Activated CD8-positive, alpha-beta memory T cell treated with anti-CD3 and anti-CD28 coated beads for 36 hours (primary cell): Measurements from ENCODE around the gene PDE4B. TPM values are rescaled to one million over a fixed set of nuclear protein-coding genes. Genes with fewer than 3 reads are reported as not detected.
"Not testable (repeated sequence)": the region's sequence is repeated elsewhere in the genome, so short reads cannot be mapped to it uniquely, and the experiment has no call there.

ENCODE experiments used
- CTCF ChIA-PET: fragments of 350-600 bp; sonication (Branson Sonifier 250); formaldehyde crosslinking; loops from one replicate; lab custom pipeline; 2021; ENCODE audit warnings: antibody characterized with exemption; lab: Charles Lee
- POLR2A ChIA-PET: fragments of 350-600 bp; sonication (Branson Sonifier 250); formaldehyde crosslinking; loops from one replicate; lab custom pipeline; 2021; ENCODE audit warnings: antibody characterized with exemption; lab: Charles Lee
- total RNA-seq, 2 experiments: library from RNA; stranded (reverse); gene quantifications; one replicate each; pipeline ENCODE4 v1.2.3, GENCODE V29; 2021

The PDE4B gene
- total RNA-seq, 2 experiments from 2014 or later: 32.2 to 33.8 TPM

DNA sequence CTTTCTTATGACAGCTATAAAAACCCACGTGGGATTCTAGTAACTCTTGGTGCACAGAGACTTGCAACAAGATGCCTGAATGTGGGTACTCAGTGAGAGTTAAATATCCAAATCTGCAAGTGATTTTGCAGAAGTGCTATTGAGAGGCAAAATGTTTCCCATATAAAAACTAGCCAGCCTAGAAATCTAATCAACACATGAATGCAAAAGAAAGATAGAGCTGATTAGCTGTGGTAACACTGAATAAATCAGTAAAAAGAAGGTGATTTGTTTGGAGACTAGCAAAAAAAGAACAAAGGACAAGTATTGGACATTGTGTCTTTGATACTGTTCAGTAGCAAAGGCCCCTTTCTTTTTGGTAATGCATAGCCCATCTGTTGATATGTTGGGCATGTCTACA is 527.5 kb downstream of the PDE4B start:
- CTCF ChIA-PET: interaction anchor here (1.4 kb wide), 1 partner anchor 26 kb away, joined by 3 read pairs; no protein-coding TSS in a partner anchor
- POLR2A ChIA-PET: no interaction called here

DNA sequence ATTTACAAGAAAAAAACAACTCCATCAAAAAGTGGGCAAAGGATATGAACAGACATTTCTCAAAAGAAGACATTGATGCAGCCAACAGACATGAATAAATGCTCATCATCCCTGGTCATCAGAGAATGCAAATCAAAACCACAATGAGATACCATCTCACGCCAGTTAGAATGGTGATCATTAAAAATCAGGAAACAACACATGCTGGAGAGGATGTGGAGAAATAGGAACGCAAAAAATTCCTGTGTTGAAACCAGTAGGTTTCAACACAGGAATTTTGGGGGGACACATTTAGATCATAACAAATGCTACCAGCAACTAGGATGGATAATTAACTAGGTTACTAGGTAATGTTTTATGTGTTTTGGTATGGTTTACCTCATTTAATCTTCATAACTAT is 529.8 kb downstream of the PDE4B start:
- POLR2A ChIA-PET, CTCF ChIA-PET: not testable (repeated sequence)

DNA sequence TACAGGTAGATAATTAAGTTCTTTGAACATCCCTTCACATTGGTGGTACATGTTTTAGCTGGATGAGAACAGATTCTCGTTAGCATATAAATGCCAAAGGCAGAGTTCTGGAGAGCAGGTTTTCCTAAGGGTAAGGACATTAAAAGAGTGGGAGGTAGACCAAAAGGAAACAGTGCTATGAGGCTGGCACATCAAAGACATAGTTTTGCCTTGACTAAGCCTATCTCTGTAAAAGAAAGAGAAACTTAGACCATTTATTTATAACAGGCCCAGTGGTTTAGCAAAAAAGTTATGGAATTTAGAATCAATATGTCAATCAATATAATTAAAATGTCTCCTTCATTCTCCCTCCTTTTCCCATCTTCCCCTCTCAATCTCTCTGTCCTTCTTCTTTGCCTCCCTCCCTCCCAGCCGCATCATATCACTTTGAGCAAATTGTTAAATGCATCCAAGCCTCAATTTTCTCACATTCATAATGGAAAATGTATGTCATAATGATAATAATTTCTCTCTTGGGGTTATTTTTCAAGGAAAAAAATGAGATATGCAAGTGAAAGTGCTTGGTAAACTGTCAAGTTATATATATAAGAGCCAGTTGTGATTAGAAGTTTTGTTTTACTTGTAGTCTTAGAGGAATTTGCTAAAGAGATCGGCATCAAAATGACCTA is 531.4 kb downstream of the PDE4B start:
- POLR2A ChIA-PET: no interaction called here
- CTCF ChIA-PET: no interaction called here

DNA sequence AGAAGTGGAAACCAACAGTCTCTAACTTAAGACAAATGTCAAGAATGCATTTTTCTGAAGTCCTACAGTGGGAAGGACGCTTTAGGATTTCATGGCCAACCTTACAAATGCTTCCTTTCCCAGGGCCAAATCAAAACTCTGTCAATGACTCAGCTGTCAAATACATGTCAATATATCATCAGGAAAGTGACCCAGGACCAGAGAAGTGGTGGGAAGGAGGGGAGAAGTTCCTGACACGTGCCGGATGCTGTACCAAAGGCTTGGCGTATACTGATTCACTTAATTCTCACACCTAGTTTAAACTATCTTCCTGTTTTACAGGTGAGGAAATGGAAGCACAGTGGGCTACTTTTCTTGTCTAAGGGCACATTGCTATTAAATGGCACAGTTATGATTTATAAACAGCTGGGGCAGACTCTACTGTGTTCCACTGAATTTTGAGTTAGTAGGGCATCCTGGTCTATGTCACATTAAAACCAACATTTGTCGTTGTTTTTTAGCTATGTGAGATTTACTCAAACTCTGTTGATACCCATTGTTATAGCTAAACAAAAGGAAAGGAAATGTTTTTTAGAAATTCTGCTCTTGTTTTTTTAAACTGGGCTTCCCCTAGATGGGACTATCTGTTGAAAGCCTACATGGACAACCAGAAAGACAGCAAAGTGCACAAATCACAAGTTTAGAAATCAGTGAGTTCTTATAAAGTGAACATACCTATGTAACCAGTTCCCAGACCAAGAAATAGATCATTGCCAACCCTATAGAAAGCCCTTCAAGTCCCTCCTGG is 533.1 kb downstream of the PDE4B start:
- CTCF ChIA-PET: interaction anchor here (1.1 kb wide), 1 partner anchor 83 kb away, joined by 3 read pairs; no protein-coding TSS in a partner anchor

DNA sequence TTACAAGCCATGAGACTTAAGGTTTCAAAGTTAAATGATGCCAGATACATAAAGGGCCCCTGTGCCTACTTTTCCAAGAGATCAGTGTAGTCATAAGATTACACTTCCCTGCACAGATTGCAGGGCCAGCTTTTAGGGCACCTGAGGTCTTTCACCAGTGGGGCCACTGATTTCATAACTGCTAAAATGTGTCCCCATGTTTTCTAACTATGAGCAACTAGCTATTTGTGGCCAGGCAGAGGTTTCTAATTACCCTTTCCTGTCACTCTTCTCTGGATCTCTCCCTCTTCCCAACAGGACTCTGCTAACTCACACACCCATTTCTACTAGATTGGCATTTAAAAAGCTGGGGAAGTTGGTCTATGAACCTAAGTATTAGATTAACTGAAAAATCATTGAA is 534.2 kb downstream of the PDE4B start:
- ChIA-PET POLR2A (no interaction called here), CTCF (no interaction called here)

More for the DNA sequence above, 533.1 kb downstream of the PDE4B start:
- POLR2A ChIA-PET: no interaction called here

DNA sequence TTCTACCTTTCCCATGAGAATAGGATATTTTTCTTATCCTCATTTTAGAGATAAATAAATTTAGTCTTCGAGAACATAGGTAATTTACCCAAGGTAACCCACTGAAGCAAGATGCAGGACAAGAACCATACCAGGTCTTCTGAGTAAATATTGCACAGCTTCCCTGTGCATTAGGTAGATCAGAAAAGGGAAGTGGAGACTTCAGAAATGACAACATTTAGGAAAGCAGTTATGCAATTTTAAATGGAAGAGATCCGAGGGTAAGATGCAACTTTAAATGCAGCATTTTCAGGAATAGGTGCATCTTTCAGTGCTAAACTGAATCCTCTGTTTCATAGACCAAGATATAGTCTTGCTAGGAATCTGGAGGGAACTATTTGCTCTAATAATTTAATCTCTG is 534.9 kb downstream of the PDE4B start:
- POLR2A ChIA-PET: no interaction called here
- CTCF ChIA-PET: no interaction called here

DNA sequence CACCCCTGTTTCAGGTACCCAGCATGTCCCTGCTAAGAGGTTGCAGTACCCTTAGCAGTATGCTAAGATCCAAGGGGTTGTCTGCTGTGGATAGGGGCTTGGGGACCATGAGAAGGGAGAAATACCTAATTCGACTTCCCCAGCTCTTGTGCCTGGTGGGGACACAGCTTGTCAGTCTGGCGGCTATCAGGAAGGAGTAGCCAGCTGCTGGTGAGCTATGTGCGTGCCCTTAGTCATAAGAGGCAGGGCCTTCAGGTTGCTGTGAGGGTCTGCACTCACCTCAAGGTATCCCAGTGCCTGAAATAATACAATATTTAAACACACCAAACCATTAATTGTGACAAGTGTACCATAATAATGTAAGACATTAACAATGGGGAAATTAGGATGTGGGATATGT is 536.2 kb downstream of the PDE4B start:
- POLR2A ChIA-PET: no interaction called here
- CTCF ChIA-PET: interaction anchor here (1.0 kb wide), 1 partner anchor 17 kb away, joined by 3 read pairs; no protein-coding TSS in a partner anchor

DNA sequence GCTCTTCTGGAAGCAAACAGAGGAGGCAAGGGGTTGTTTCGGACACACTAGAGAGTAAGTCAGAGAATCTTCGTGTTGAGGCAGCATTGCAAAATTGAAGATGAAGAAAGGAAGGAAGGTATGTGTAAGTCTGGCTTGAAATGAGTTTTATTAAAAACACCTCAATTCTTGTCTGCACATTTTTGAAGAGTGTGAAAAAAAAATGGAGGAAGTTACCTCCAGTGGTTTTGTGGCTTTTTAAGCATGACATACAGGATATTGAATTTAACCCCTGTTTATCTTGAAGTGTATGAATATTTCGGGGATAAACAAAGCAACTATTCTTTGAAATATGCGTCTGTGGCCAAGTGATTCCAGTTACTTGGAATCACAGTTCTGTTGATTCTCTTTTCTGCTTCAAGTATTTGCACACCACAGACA is 538.0 kb downstream of the PDE4B start:
- ChIA-PET POLR2A (interaction anchor here (1.1 to 2.3 kb wide), 3 partner anchors 20 to 55 kb away, joined by 3 to 17 read pairs (median 5); no protein-coding TSS in a partner anchor), CTCF (interaction anchor here (2.5 to 3.3 kb wide), 2 partner anchors 49 to 115 kb away, joined by 12 to 15 read pairs; no protein-coding TSS in a partner anchor)

DNA sequence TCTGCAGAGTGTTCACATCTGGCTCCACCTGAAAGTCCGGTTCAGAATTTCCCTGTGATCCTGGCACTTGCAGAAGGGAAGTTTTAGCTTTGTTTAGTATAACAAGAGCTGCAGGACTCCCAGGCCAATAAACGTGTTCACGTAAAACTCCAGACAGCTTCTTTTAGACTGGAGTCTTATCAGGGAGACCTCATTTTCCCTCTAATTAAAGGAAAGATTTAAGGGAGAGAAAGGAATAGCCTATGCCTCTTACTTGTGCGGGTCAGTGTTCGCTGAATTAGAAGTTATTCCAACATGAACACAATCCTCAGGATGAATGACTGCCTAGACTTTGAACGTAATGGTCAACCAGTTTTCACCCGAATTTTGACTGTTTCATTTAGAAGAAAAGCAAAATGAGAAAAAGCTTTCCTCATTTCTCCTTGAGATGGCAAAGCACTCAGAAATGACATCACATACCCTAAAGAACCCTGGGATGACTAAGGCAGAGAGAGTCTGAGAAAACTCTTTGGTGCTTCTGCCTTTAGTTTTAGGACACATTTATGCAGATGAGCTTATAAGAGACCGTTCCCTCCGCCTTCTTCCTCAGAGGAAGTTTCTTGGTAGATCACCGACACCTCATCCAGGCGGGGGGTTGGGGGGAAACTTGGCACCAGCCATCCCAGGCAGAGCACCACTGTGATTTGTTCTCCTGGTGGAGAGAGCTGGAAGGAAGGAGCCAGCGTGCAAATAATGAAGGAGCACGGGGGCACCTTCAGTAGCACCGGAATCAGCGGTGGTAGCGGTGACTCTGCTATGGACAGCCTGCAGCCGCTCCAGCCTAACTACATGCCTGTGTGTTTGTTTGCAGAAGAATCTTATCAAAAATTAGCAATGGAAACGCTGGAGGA is 539.2 kb downstream of the PDE4B start:
- CTCF ChIA-PET: interaction anchor here (1.0 to 3.3 kb wide), 11 partner anchors 15 to 114 kb away, joined by 3 to 15 read pairs (median 4); no protein-coding TSS in a partner anchor
- POLR2A ChIA-PET: interaction anchor here (0.7 to 2.3 kb wide), 12 partner anchors 14 to 104 kb away, joined by 3 to 17 read pairs (median 4); no protein-coding TSS in a partner anchor

DNA sequence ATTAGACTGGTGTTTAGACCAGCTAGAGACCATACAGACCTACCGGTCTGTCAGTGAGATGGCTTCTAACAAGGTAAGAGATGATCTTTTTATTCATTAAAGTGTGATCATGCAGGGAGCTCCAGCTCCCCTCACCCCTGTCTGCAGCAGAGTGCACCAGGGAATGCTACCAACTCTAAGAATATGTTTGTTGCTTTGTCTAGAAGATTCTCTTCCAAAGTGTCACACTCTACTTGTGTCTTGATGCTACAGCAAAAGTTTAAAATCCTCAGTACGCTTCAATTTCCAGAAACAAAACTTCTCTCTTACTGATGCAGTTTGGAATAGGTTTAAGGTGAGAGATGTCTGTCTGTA is 539.8 kb downstream of the PDE4B start:
- ChIA-PET CTCF (interaction anchor here (1.0 to 3.3 kb wide), 10 partner anchors 14 to 113 kb away, joined by 3 to 15 read pairs (median 5); no protein-coding TSS in a partner anchor), POLR2A (interaction anchor here (0.6 to 2.3 kb wide), 10 partner anchors 13 to 602 kb away, joined by 3 to 17 read pairs (median 4); no protein-coding TSS in a partner anchor)

DNA sequence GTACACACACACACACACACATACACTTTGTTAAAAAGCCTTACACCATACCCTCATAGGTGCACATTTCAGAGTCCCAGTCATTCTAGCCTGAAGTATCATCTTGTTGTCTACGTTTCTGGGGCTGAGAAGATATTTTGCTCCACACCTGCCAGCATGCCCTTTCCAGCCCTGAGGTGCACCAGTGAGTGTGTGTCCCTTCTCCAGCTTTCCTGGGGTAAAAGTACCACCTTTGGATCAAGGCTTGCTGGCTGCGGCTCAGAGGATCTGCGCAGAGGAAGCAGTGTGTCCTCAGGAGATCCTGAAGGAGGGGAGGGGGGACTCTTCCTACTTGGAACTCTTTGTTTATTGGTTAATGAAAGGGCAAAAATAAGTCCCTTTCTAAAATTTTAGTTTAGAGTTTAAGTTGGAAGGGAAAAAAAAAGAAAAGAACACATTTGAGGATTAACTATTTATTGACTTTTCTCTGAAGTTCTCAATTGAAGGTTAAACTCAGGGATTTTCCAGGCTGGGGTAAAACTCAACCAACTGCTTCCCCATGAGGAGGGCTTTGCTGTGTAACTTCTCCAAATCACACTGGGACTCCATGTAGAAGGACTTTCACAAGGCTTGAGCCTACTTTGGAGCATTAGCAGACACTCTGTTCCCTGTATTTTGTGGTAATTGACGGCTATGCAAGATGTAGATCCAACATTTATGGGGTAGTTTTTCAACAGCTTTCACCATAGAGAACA is 540.9 kb downstream of the PDE4B start:
- ChIA-PET POLR2A (interaction anchor here (0.9 to 1.5 kb wide), 2 partner anchors 17 to 38 kb away, joined by 3 read pairs; no protein-coding TSS in a partner anchor), CTCF (interaction anchor here (1.6 to 2.2 kb wide), 3 partner anchors 13 to 113 kb away, joined by 3 to 6 read pairs (median 6); no protein-coding TSS in a partner anchor)

DNA sequence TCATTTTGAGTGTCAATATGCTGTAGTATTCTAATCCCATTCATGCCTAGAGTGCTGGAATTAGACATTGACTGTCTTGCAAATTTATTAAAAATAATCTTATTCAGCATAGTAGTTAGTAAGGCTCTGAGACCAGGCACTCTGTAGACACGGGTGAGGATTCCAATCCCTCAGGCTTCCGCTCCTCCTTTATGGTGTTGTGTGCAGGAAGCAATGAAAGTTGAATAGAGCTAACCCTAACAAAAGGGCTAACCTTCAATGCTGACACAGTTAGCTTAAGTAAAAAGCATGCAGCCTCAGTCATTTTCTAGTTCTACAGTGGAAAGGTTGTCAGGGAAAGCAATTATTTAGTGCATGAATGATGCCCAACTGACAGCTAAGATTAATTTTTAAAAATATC is 541.6 kb downstream of the PDE4B start:
- ChIA-PET POLR2A (interaction anchor here (0.9 to 1.5 kb wide), 2 partner anchors 16 to 37 kb away, joined by 3 read pairs; no protein-coding TSS in a partner anchor), CTCF (interaction anchor here (1.6 to 2.2 kb wide), 2 partner anchors 19 to 112 kb away, joined by 3 to 6 read pairs; no protein-coding TSS in a partner anchor)

DNA sequence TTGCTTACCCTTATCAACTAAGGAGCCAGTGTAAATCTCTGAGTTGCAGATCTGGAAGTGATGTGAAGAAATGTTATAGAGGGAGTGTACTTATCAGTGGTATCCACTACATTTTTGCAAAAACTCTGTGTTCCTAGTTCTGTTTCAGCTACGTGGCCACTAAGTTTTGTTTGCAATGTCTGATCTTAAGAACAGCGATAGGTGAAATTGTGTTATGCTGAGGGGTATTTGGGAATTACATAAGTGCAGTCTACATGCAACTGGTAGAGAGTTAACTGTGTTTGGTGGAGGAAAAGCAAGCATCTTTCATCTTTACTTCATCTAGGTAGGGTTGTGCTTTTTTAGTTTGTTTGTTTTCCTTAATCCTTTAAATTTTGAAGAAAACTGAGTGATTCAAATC is 542.4 kb downstream of the PDE4B start:
- CTCF ChIA-PET: interaction anchor here (1.4 to 3.0 kb wide), 7 partner anchors 11 to 111 kb away, joined by 3 to 13 read pairs (median 6); no protein-coding TSS in a partner anchor
- POLR2A ChIA-PET: interaction anchor here (0.6 to 2.4 kb wide), 4 partner anchors 12 to 102 kb away, joined by 3 to 10 read pairs (median 4); no protein-coding TSS in a partner anchor

DNA sequence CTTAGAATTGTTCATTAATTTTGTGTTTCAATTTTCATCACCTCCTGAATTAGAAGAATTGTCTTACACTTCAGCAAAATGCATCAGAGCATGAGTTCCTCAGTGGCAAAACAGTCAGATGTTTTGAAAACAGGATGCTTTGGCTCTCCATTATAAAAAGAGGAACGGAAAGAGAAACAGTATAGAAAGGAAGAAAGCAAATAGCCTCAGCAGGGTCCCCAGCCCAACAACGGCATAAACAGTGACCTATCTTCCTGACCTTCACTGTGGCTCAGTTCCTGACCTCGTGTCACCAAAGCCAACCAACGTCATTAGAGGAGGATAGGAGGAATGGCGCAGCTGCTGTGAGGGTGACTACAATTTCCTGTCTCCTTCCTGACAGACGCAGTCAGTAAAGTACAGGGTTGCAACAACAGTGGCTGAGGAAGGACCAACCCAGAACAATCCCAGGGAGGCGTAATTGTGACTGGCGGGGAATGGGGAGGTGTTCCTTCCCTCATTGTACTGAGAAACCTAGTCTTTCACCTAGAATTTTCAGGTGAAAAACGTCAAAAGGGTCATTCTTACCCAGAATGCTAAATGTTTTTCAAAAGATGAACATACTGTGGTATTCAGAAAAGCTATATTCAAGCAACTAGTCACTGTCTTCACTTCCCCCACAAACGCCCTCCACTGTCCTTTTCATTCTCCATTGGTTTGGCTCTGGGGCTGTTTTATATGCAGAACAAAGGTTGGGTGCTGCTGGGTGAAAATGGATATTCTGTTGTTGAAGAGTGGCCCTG is 543.4 kb downstream of the PDE4B start:
- POLR2A ChIA-PET: interaction anchor here (1.2 to 2.4 kb wide), 6 partner anchors 11 to 89 kb away, joined by 3 to 10 read pairs (median 4); no protein-coding TSS in a partner anchor
- CTCF ChIA-PET: interaction anchor here (1.0 to 3.0 kb wide), 7 partner anchors 10 to 109 kb away, joined by 3 to 13 read pairs (median 4); no protein-coding TSS in a partner anchor

DNA sequence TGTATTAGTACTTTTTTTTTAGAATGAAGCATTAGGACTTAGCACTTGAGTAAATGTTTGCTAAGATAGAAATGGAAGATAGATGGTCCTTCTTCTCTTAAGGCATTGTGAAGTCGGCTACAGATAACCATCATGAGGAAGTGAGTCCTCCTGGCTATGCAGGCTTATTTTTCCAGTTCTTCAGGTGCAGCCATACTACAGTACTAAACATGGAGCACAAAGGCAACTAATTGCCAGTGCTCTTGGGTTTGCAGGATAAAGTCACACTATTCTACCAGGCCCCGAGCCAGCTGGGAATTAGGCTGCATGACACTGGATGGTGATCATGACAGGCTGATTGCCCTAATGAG is 543.9 kb downstream of the PDE4B start:
- POLR2A ChIA-PET: interaction anchor here (1.1 to 2.4 kb wide), 7 partner anchors 10 to 89 kb away, joined by 3 to 10 read pairs (median 4); no protein-coding TSS in a partner anchor

DNA sequence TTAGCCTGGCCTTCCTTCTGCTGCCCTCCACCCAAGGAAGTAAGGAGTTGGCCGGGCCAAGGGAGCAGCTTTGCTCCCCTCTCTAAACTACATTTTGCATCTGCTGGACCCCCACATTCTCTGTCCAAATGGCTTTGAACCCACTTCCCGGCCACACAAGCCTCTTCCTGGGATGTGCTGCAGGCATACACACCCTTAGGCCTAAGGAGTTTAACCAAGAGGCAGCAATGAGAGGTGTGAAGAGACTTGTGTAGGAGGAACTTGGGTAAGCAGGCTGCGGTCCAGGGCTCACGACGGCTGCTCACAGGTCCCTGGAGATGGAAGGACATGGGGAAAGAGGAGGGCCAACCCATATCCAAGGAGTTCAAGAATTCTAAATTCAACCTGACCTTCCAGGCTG is 544.6 kb downstream of the PDE4B start:
- ChIA-PET CTCF (interaction anchor here (1.0 to 3.0 kb wide), 3 partner anchors 9 to 108 kb away, joined by 3 to 13 read pairs (median 4); no protein-coding TSS in a partner anchor), POLR2A (interaction anchor here (1.1 to 2.4 kb wide), 4 partner anchors 10 to 79 kb away, joined by 3 to 10 read pairs (median 4); no protein-coding TSS in a partner anchor)

More for the DNA sequence above, 543.9 kb downstream of the PDE4B start:
- CTCF ChIA-PET: interaction anchor here (1.0 to 3.0 kb wide), 7 partner anchors 9 to 109 kb away, joined by 3 to 13 read pairs (median 4); no protein-coding TSS in a partner anchor
